Ovary (tissue), 9 donors: ENCODE results near the gene TOMM34. TPM values are rescaled to one million over a fixed set of nuclear protein-coding genes. Genes with fewer than 3 reads are reported as not detected.

Experiments
- DNase-seq, 5 donors: peaks; one replicate each; pipeline ENCODE4 v3.0.0-alpha.2; 2019 to 2020
- H3K27ac ChIP-seq, 2 donors: fragments of 200-600 bp; one replicate each; pipeline versions ENCODE4 v1.5.1 to v1.8.0; 2019 to 2022
- H3K27me3 ChIP-seq: fragments of 200-600 bp; one replicate; pipeline ENCODE4 v1.8.0; 2022
- H3K36me3 ChIP-seq: fragments of 200-600 bp; sonication (generic); one replicate; pipeline ENCODE4 v1.5.1; 2019
- H3K4me1 ChIP-seq: one replicate; pipeline ENCODE4 v1.8.1; 2013; ENCODE audit warnings: mild to moderate bottlenecking, moderate library complexity; ENCODE audit not compliant: insufficient read depth
- H3K4me3 ChIP-seq: fragments of 200-600 bp; sonication (generic); one replicate; pipeline ENCODE4 v1.5.1; 2017
- H3K9me3 ChIP-seq, 2 donors: fragments of 200-600 bp in 1 of 2; sonication (generic) in 1 of 2; one replicate each; pipeline versions ENCODE4 v1.5.1 to v1.8.1; 2013 to 2019; ENCODE audit warnings: mild to moderate bottlenecking in 1 of 2, moderate library complexity in 1 of 2
- CTCF ChIP-seq, 3 donors: fragments of 450-650 bp in 2 of 3; fragments of 200-600 bp in 1 of 3; IDR thresholded peaks; one replicate each; pipeline versions ENCODE4 v1.5.1 to v1.8.0; 2016 to 2022; ENCODE audit warnings: antibody characterized with exemption in 3 of 3, mild to moderate bottlenecking in 1 of 3
- EP300 ChIP-seq: sonication (generic); formaldehyde crosslinking; IDR thresholded peaks from one replicate; pipeline ENCODE4 v1.6.1; 2017; ENCODE audit warnings: antibody characterized with exemption
- POLR2A ChIP-seq: fragments of 450-650 bp; IDR thresholded peaks from one replicate; pipeline ENCODE4 v1.6.1; 2017; ENCODE audit warnings: antibody characterized with exemption, mild to moderate bottlenecking, moderate library complexity
- WGBS, 3 donors: extraction: QIAGEN DNeasy Blood & Tissue Kit in 1 of 3; methylation state at CpG; one replicate each; pipeline versions ENCODE4 v1.1.5 to v1.1.7; 2013 to 2017; 5-methylcytosine and 5-hydroxymethylcytosine counted together
- intact Hi-C, 4 donors: fragments of 100-400 bp; cut with DNase I; formaldehyde crosslinking; loops; one replicate each; pipeline versions ENCODE4 v1.11.0 to v1.15.1; 2022 to 2023
- polyA plus RNA-seq, 2 donors: library from polyadenylated mRNA; stranded (reverse); fragments of 200-250 nt in 1 of 2; fragments of 350-450 nt in 1 of 2; fragmentation: Illumina TruSeq in 1 of 2; extraction: RNeasy Lipid Tissue Mini Kit (QIAGEN cat#74804) in 1 of 2; gene quantifications; one replicate each; pipeline ENCODE4 v1.2.3, GENCODE V29; 2013 to 2014
- total RNA-seq, 7 donors: library from RNA; depleted of rRNA in 2 of 7; stranded (reverse); fragments of >200 nt in 2 of 7; fragmentation: NEBNext Ultra II Directional in 3 of 7; extraction: Animal tissue kit (Norgen Biotek cat#: 25700) in 3 of 7; gene quantifications; one replicate each; pipeline versions ENCODE4 v1.1.0 to v1.2.4, GENCODE V29; 2016 to 2023
- donor health status: DM: no; HTN: no; CAD: no; lungs with moderate emphysema.
- donor health status: DM: no; HTN: no; CAD: no.
- donor health status: Bipolar disorder and iron deficiency.
- donor health status: DM: yes; HTN: yes; CAD: no.
- donor health status: DM: no; HTN: no; CAD: no.
- donor health status: DM: yes; HTN: yes; CAD: no.

Gene TOMM34
- total and polyA plus RNA-seq, 9 donors, result 12.3 to 60.7 (median 26.2) TPM

DNA sequence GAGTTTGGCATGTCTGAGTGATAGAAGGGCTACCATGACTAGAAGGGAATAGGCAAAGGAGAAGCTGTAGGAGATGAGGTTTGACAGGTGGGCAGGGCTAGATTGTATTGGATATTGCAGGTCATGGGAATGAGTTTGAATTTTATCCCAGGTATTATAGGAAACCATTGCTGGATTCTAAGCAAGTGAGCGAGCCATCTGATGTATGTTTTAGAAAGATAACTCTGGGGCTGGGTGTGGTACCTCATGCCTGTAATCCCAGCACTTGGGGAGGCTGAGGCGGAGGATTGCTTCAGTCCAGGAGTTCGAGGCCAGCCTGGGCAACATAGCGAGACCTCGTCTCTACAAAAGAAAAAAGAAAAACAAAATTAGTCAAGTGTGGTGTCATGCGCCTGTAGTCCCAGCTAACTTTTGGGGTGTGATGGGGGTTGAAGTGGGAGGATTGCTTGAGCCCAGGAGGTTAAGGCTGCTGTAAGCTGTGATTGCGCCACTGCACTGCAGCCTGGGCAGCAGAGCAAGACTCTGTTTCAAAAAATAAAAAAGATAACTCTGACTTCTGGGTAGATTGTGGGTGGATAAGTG lies 23.0 kb upstream of the TOMM34 start:
- intact Hi-C loops, result no loop called here
- no peak for TF ChIP-seq EP300
- TF ChIP-seq POLR2A, result no peak
- TF ChIP-seq CTCF (IDR thresholded peaks at IDR 0.05), result no peak
- no peaks in the 10 kb centered on the region for H3K4me1 ChIP-seq
- DNase-seq, result no peak
- H3K27ac ChIP-seq, result no peak overlapping the region
- H3K36me3 ChIP-seq, result peaks cover 4% of the 10 kb centered on the region
- no peak overlapping the region for H3K4me3 ChIP-seq
- H3K27me3 ChIP-seq, result no peaks in the 10 kb centered on the region
- 95 to 97% (median 96%) methylated on average over 7 of the region's 7 CpGs for WGBS, 3 donors
- no peaks in the 10 kb centered on the region for H3K9me3 ChIP-seq

DNA sequence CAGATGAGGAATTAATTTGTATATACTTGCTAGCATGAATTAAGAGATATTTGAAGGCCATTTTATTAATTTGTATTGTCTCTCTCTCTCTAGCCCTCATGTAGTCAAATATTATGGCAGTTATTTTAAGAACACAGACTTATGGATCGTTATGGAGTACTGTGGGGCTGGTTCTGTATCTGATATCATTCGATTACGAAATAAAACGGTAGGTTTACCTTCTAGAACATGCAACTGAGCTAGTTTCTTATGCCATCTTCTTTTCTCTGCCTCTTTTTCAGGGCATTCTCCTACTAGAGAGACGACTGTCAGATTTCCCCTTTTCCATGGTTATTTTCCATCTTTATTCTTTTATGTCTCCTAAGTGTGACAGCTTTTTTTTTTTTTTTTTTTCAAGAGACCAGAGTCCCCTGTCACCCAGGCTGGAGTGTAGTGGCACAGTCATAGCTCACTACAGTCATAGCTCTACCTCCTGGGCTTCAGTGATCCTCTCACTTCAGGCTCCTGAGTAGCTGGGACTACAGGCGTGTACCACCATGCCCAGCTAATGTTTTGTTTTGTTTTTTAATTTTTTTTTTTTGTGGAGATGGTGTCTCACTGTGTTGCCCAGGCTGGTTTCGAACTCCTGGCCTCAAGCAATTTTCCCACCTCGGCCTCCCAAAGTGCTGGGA lies 21.7 kb upstream of the TOMM34 start:
- Histone ChIP-seq H3K9me3 (no peaks in the 10 kb centered on the region), H3K27me3 (no peaks in the 10 kb centered on the region), H3K4me1 (no peaks in the 10 kb centered on the region), H3K4me3 (no peak overlapping the region), H3K36me3 (peaks cover 4% of the 10 kb centered on the region), H3K27ac (no peak overlapping the region)
- intact Hi-C loops, result no loop called here
- DNase-seq, result no peak
- no peak for TF ChIP-seq EP300
- TF ChIP-seq CTCF (IDR thresholded peaks at IDR 0.05), result no peak
- TF ChIP-seq POLR2A, result no peak
- 89 to 95% (median 92%) methylated on average over 8 of the region's 8 CpGs for WGBS, 3 donors

DNA sequence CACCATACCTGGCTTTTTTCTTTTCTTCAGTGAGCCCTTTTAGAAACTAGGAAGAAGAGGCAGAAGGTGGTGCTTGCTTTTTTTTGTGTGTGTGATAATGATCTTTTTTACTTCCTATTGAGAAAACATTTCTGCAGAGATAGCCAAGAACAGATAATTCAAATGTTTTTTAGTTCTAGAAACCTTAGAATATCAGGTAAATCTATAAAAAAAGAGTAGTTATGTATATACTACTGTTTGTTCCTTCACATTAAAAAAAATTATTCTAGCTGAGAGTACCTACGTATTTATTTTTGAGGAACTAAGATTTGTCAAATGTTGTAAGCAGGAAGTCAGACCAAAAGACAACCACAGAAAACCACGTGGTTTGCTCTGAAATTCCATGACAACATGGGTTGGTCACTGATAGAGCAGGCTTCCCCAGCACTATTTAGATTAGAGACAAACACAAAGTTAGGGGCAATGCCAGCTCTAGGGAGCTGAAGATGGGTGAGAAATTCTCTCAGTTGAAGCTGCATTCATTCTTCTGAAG lies 19.0 kb upstream of the TOMM34 start:
- Histone ChIP-seq H3K36me3 (no peaks in the 10 kb centered on the region), H3K27me3 (no peaks in the 10 kb centered on the region), H3K4me3 (no peak overlapping the region), H3K4me1 (no peaks in the 10 kb centered on the region), H3K27ac (no peak overlapping the region), H3K9me3 (no peaks in the 10 kb centered on the region)
- TF ChIP-seq CTCF (IDR thresholded peaks at IDR 0.05), result no peak
- no peak for TF ChIP-seq EP300
- no peak for TF ChIP-seq POLR2A
- no peak for DNase-seq
- intact Hi-C loops, result loop anchor here in 1 of 4 donors (5.0 kb wide), 1 partner anchor 297 kb away; no protein-coding TSS in a partner anchor
- 64 to 73% (median 69%) methylated on average over 2 of the region's 2 CpGs for WGBS, 3 donors

DNA sequence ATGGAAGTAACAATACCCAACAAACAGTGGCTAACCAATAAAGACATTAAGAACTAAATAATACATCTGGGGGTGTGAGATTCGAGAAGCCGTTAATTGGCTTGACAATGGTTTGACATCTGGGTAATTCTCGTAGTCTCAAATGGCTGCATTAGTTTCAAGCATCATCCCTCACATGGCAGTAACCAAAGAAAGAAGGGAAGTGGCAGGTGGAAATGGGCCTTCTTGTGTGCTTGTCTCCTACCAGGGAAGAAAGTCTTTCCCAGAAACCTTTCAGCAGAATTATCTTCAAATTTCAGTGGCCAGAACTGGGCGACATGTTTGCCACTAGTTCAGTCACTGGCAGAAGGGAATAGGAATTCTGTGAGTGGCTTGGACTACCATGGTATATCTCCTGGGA lies 16.5 kb upstream of the TOMM34 start:
- intact Hi-C loops, result loop anchor here in 1 of 4 donors (5.0 kb wide), 1 partner anchor 294 kb away; no protein-coding TSS in a partner anchor
- H3K27me3 ChIP-seq, result no peaks in the 10 kb centered on the region
- no peaks in the 10 kb centered on the region for H3K4me1 ChIP-seq
- no peak overlapping the region for H3K27ac ChIP-seq
- no peak for TF ChIP-seq EP300
- TF ChIP-seq CTCF (IDR thresholded peaks at IDR 0.05), result no peak
- no peak for TF ChIP-seq POLR2A
- no peaks in the 10 kb centered on the region for H3K9me3 ChIP-seq
- 79 to 97% (median 96%) methylated on average over 4 of the region's 4 CpGs for WGBS, 3 donors
- H3K36me3 ChIP-seq, result no peaks in the 10 kb centered on the region
- no peak overlapping the region for H3K4me3 ChIP-seq
- no peak for DNase-seq
